Stimulated activated CD4-positive, alpha-beta T cell treated with anti-CD3 and anti-CD28 coated beads, Interleukin-4, amount 100 ng/mL, for 1 hour (primary cell): Measurements from ENCODE around the gene NME1.
A peak's percentile ranks its signal among the peaks of the same experiment; 100 is the strongest.
"Not testable (repeated sequence)": the region's sequence is repeated elsewhere in the genome, so short reads cannot be mapped to it uniquely, and the experiment has no call there.

Experiments
- DNase-seq: peaks from one replicate; pipeline ENCODE4 v3.0.0-alpha.2; 2020

NME1 gene

DNA sequence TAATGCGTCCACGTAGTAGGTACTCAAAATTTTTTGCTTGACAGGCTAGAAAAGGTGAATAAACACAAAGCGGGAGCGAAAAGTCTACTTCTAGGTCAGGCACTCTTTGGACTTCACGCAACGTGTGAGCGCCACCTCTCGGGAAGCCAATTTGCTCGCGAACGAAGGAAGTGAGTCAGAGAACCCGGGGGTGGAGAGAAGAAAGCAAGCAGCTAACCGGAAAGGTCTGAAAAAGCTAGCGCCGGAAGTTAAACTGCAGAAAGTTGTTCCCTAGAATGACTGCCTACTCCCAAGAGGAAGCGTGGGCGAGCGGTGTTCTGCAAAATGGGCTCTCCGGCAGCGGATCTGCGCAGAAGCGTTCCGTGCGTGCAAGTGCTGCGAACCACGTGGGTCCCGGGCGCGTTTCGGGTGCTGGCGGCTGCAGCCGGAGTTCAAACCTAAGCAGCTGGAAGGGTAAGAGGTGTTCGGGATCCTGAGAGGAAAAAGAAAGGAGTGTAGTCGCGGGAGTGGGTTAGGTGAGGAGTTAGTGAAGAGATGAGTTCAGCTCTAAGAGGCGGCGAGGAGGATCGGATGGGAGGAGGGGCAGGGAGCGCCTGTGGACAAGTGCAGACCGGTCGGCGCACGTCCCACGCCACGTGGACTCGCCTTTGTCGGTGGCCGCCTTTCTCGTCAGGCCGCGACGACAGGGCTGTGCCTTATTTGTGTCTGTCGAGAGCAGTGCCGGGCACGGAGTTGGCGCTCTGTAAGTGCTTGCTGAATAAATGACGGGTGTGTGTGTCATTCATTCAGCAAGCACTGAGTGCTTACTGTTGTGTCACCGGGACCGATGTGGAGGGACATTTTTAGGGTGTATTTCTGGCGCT lies at the start of gene NME1:
TSS of gene NME1 (plus strand) at position 350 of the 863 bp plus-strand sequence. CDS start 2,096 bp downstream, outside the sequence.
- peak; percentile 95 for DNase-seq

DNA sequence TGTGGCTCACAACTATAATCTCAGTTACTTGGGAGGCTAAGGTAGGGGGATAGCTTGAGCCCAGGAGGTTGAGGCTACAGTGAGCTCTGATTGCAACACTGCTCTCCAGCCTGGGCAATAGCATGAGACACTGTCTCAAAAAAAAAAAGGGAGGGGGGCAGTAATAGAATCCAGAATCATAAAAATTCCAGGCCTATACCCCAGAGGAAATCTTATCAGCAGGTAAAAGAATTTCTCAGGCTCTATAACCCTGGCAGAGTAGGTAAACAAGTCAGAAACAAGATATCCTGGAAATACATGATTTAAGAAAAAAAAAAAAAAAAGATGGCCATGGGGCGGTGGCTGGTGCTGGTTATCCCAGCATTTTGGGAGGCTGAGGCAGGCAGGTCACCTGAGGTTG lies 45.6 kb upstream of the NME1 start:
- DNase-seq, result no peak

DNA sequence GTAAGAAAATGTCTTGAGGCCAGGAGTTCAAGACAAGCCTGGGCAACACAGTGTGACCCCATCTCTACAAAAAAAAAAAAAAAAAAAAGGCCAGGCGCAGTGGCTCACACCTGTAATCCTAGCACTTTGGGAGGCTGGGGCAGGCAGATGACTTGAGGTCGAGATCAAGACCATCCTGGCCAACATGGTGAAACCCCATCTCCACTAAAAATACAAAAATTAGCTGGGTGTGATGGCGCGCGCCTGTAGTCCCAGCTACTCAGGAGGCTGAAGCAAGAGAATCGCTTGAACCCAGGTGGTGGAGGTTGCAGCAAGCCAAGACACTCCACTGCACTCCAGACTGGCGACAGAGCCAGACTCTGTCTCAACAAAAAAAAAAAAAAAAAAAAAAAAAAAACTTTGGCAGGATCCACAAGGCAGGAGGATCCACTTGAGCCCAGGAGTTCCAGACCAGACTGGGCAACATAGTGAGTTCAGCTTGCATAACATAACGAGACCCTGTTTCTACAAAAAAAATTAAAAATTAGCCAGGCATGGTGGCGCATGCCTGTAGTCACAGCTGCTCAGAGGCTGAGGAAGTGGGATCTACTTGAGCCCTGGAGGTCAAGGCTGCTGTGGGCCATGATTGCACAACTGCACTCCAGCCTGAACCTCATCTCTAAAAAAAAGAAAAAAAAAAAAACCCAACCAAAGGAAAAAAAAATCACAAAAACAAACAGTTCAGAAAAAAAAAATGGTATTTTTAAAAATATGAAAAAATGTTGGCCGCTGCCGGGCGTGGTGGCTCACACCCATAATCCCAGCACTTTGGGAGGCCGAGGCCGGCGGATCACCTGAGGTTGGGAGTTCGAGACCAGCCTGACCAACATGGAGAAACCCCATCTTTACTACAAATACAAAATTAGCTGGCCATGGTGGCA lies 40.8 kb upstream of the NME1 start:
- DNase-seq, result not testable (repeated sequence)

DNA sequence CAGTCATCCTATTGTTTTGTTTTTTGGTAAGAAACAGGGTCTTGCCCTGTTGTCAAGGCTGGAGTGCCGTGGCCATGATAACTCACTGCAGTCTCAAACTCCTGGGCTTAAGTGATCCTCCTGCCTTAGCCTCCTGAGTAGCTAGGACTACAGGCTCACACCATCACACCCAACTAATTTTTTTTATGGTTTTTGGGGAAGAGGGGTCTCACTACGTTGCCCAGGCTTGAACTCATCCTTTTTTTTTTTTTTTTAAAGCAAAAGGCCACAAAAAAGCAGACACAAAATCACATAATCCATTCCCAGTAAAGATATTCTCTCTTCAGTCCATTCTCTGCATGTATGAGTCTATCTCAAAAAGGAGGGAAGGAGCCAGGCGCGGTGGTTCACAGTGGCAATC lies 38.2 kb upstream of the NME1 start:
- no peak for DNase-seq

DNA sequence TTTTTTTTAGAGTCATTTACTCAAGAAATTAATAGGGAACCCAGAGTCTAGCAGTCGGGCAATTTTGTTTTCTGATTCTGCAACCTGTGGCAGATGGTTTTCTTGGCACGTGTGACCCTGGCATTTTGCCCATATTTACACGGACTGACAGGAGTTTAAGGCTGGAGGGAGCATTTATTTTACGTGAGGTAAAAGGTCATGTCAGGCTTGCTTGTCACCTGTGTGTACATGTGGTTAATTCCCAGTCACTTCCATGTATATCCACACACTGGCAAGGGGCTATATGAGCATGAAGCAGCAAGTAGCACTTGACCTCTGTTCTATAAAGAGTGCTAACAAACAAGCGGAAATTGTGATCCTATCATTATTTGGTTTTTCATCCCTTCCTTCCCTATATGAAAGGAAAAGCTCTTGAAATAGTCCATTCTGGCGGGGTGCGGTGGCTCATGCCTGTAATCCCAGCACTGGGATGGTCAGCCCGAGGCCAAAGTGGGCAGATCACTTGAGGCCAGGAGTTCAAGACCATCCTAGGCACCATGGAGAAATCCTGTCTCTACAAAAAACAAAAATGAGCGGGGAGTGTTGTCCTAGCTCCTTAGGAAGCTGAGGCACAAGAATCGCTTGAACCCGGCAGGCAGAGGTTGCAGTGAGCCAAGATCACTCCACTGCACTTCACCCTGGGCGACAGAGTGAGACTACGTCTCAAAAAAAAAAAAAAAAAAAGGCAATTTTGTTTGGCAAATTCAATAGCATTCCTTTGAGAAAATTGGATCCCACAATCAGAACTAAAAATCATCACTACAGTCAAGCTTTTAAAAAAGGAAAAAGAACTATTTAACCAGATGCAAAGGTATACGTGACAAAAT lies 34.8 kb upstream of the NME1 start:
- no peak for DNase-seq

DNA sequence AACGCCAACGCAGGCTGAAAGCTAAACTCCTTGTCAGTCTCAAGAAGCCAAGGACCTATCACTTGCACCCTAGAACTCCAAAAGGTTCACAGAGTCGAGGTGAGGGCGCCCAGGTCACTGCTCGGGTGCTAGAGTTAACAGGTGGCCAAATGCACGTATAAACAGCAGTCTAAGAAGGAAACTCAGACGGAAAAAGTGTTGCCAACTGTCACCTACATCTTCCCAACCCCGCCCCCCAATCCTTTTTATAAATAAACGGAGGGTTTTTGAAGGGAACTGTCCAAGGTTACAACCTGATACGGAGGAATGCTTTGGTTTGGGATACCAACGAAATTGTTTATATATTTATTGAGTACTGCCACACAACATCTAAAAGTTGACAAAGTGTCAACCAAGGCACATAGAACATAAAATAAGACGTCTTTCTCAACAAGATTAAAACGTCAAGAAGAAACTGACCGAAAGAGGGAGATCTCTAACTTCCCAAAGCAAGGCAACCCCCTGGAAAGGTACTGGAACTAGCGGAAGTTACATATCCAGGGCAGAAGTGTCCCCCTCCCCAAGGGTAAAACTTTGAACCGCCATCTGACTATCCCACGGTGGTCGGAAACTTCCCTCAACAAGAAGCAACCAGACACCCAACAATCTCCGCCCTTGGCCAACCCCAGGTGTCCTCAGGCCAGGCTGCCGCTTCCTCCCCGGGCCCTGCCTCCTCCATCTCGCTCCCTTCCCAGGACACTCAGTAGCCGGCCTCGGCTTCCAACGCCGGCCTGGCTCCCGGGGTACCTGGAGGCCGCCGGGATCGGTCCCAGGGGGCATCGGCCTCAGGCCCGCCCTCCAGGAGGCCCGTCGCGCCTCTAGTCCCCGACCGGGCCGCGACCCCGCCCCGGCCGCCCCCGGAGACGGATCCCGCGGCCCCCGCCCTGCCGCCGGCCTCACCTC lies 33.7 kb upstream of the NME1 start:
- peak; percentile 22 for DNase-seq

DNA sequence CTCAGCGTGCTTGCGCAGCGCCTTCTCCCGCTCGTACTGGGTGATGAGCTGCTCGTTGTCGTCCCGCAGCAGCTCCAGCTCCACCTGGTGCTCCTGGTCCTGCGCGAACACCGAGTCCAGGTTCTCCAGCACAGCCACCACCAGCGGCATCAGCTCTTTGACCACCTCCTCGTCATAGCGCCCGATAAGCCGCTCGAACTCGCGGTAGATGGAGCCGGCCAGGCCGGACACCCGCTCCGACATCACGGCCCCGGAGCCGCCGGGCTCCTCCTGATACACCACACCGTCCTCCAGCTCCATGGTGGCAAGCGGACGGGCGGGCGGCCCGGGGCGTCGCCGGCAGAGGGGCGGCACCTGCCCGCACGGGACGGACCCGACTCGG lies 33.0 kb upstream of the NME1 start:
- DNase-seq, result peak; percentile 50

DNA sequence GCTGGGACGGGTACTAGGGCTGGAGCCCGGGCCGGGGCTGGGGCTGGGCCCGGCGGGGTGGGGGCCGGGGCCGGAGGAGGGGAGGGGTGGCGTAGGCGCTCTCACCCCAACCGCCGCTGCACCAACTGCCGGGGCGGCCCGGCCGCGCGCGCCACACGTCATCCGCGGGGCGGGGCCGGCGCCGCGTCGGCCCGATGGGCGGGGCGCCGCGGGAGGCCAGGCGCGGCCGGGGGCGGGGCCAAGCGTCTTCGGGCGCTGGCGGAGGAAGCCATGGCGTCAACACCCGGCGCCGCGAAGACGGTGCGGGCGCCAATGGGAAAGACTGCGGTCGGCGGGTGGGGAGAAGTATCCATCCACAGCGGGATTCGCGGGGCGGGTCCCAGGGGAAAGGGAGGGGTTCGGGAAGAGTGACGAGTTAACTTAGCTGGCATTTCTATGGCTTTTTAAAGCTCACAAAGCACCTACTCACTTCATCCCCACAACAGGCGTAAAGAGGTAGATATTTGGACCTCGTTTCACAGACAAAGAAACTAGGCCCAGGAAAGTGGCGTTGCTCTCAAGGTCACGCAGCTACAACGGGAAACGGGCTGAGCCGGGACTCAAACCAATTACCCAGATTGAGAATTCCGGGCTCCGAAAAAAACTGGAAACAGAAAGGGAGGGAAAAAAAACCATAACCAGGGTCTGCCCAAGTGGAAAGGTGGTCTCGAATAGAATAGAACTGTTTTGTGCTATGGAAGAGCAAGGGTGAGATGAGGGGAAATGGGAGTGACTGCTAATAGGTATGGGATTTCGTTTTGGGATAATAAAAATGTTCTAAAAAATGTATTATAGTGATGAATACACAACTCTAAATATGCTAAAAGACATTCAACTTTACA lies 32.4 kb upstream of the NME1 start, which contains the start of gene SPAG9:
TSS of gene SPAG9 (minus strand) at position 130 of the 881 bp plus-strand sequence. CDS start 212 bp downstream, outside the sequence.
- DNase-seq, result peak; percentile 89

DNA sequence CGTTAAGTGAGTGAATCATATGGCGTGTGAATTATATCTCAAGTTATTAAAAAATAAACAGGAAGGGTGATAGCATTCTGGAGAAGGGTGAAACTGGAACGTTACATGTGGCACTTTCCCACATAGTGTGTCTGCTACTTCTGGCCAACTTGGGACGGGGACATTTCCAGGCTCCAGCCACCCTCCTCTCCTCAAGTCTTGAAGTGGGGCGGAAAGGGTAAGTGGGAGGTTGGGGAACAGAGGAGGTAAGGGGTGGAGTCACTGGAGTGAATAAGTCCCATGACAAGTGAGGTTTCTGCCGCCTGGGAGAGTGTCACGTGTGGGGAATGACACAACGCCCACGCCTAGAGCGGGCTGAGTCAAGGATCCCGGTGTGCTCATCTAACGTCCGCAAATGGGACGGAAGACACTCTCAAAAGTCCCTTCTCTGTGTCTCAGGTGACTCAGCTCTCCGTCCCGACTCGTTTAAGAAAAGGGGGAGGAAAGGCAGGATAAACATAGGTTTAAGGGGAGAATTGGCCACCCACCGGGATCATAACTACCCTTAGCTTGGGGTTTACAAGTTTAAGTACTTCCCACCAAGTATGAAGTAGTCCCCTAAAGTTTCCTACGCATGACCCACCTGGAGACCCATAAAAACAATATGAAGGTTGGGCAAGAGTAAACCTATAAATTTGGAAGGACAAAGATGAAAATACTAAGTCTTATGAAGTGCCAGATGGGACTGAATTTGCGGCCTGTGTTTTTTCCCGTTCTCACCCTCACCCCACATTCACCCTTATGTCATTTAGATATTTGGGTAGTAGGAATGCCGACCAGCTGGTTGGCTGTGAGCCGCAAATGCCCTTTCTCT lies 31.5 kb upstream of the NME1 start:
- peak; percentile 88 for DNase-seq

DNA sequence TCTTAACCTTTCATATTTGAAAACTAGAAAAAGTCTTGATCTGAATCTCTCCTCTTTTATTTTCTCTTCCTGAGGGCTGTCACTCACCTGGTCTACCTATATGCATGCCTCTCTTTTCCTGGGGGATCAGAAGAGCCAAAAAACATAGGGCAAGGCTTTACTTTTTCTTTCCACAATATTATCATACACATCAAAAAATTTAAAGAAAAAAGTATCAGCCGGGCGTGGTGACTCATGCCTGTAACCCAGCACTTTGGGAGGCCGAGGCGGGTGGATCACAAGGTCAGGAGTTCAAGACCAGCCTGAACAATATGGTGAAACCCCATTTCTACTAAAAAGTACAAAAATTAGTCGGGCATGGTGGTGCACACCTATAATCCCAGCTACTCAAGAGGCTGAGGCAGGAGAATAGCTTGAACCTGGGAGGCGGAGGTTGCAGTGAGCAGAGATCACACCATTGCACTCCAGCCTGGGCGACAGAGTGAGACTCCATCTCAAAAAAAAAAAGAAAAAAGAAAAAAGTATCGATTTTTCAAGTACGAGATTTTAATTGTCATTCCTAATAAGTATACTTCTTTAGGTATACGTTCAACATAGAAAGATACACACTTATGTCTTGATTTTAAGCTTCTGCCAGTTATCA lies 30.8 kb upstream of the NME1 start:
- DNase-seq, result peak; percentile 12

DNA sequence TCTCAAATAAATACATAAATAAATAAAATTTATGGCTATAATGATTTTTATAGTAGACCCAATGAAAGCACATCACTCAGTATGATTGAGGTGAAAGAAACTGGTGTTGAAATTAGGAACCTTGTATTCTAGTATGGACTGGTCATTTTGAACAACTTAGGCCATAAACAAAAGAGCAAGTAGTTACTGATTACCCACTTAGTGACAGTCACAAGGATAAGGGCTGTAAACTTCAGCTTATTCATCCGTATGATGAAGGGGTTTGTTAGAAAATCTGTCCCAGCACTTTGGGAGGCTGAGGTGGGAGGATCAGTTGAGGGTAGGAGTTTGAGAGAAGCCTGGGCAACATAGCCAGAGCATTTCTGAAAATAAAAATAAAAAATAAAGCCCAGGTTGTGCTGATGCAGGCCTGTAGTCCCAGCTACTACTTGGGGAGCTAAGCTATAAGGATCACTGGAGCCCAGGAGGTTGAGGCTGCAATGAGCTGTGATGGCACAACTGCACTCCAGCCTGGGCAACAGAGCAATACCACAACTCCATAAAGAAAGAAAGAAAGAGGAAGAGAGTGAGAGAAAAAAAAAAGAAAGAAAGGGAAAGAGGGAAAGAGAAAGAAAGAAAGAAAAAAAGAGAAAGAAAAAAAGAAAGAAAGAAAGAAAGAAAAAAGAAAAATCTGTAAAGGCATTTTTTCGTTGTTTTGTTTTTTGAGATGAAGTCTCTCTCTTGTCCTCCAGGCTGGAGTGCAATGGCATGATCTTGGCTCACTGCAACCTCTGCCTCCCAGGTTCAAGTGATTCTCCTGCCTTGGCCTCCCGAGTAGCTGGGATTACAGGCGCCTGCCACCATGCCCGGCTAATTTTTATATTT lies 28.5 kb upstream of the NME1 start:
- DNase-seq, result no peak

DNA sequence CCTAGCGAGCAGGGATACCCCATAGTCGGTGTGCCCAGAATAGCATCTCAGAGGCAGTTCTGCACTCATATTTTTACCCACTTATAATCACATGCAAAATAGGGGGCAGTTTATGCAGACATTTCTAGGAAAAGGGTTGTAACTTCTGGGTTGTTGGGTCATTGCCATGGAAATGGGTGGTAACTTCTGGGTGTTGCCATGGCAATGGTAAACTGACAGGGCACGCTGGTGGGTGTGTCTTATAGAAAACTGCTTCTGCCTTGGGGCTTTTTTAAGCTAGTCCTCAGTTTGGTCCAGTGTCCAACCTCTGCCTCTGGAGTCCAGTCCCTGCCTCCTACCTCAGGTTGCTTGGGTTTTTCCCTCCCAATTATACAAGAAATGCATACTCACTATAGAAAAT lies 25.3 kb upstream of the NME1 start:
- no peak for DNase-seq

DNA sequence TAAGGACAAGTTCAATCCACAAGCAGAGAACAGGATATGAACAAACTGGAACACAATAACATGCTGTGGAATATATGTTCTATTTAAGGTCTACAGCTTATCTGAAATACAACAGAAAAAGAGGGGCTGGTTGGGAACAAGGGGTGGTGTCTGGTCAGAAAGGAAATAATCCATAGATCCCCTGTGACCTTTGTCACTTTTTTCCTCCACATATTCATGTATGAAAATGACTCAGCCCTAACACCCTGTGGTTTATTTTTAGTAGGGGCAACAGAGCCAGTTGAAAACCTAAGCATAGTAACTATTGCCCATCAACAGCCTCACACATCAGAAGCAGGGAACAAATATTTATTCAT lies 20.4 kb upstream of the NME1 start:
- DNase-seq, result no peak

DNA sequence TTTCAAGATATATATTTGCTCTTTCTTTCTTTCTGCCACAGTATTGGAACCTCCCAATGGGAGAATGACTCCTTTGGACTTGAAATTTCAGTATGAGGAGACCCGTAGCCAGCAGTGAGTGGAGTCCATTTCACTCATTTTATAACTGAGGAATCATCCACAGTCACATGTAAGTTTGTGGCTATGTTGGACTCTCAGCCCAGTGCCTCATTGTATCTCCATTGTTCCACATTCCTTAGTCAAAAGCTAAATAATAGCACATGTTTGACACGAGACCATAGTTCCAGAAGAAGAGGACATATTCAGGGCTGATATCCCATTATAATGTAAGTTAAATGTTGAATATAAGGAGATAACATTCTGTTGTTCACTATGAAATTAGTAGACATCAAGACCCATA lies 20.0 kb upstream of the NME1 start:
- DNase-seq, result no peak

DNA sequence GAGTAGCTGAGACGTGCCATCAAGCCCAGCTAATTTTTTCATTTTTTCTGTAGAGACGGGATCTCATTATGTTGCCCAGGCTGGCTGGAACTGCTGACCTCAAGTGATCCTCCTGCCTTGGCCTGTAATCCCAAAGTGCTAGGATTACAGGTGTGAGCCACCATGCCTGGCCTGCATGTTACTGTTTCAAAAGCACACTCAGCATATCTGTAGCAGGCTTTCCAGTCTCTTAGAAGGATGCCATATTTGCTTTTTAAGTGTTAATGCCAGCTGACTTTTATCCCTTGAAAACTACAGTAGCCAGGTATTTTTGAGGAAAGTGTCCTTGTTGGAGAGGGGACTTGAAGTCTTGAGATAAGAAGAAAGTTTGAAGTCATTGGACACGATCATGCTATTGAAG lies 17.4 kb upstream of the NME1 start:
- no peak for DNase-seq

DNA sequence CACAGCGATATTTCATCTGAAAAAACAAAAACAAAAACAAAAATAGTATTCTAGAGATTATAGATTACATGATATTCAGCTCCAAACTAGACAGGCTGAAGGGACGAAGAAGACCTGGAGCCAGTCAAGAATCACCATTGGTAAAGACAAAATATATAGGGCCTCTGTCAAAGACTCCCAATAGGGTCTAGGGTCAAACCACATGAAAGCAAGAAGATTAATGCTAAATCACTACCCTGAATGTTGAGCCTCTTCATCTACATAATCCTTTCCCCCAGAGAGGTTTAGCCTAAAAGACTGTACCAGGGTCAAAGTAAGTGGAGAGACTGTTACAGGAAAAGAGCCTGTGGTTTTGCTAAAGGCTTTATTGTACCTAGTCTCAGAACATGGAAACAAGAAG lies 10.8 kb upstream of the NME1 start:
- DNase-seq, result no peak

DNA sequence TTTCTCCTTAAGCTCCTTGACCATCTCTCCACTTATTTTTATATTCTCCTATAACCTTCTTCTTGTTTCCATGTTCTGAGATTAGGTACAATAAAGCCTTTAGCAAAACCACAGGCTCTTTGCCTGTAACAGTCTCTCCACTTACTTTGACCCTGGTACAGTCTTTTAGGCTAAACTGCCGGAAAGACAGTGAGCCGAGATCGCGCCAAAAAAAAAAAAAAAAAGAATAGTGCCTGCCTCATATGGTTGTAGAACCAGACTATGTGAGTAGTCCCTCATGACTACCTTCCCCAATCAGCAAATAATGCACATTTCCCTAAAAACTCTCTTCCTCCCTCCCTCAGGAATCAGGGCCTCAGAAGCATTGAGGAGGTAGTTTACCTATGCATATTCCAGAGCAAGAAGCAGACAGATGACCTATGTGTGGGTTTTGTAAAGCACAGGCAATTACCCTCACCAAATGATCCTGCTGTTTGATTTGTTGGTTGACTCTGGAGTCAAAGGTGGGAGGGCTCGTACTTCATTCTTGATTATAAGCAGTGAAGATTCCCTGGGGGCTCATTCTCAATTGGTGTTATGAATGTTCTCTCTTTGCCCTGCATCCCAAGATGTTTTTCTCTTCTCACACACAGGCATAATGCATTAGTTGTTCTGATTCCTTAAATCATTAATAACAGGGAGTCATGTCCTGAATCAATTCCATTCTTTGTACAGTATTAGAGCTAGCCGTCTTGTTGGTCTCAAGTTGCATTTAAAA lies 8.9 kb upstream of the NME1 start:
- DNase-seq, result no peak
